ENCODE measurements around the gene SH3RF3.

Gene SH3RF3

GRCh38 chr2:109205447-109205846 is 76.4 kb downstream of the SH3RF3 start:
- H2AK5ac ChIP-seq (ENCODE audit: low read length) = no peak overlapping the region
- no peaks in the 10 kb centered on the region for H3K36me3 ChIP-seq (ENCODE audit: control insufficient read depth, insufficient read depth, low read length)
- H3K23ac ChIP-seq (ENCODE audit: low read length) = no peak overlapping the region
- no peak overlapping the region for H3K27ac ChIP-seq (ENCODE audit: low read depth, low read length)
- no CpG with 5 or more reads among the region's 6 CpGs for WGBS (ENCODE audit: extremely low coverage, insufficient coverage, low lambda C conversion rate)
- peaks cover 8% of the 10 kb centered on the region for H3K4me1 ChIP-seq (ENCODE audit: control insufficient read depth, low read depth, low read length)
- no peak overlapping the region for H3K56ac ChIP-seq (ENCODE audit: low read length)
- H4K5ac ChIP-seq (ENCODE audit: low read length) = no peak overlapping the region
- H3K79me2 ChIP-seq (ENCODE audit: control insufficient read depth, insufficient read depth, low read length) = no peaks in the 10 kb centered on the region
- H3K27me3 ChIP-seq (ENCODE audit: insufficient read depth, low read length, poor library complexity) = no peaks in the 10 kb centered on the region
- H3K9ac ChIP-seq (ENCODE audit: low read length) = no peak overlapping the region
- H2BK5ac ChIP-seq (ENCODE audit: low read length) = no peak overlapping the region
- no peak overlapping the region for H3K4me3 ChIP-seq (ENCODE audit: low read length)
- no peak overlapping the region for H3K4ac ChIP-seq (ENCODE audit: low read depth, low read length)
- H2BK120ac ChIP-seq (ENCODE audit: low read depth, low read length) = no peak overlapping the region
- no peak overlapping the region for H3K4me2 ChIP-seq (ENCODE audit: low read length)
- H2BK15ac ChIP-seq (replicated peaks; ENCODE audit: low read depth) = no peak overlapping the region
- H3K79me1 ChIP-seq (ENCODE audit: low read length) = no peaks in the 10 kb centered on the region
- H3K18ac ChIP-seq (ENCODE audit: low read length) = no peak overlapping the region
- no peak overlapping the region for H4K8ac ChIP-seq (ENCODE audit: low read depth, low read length)
- no peak for DNase-seq

DNA sequence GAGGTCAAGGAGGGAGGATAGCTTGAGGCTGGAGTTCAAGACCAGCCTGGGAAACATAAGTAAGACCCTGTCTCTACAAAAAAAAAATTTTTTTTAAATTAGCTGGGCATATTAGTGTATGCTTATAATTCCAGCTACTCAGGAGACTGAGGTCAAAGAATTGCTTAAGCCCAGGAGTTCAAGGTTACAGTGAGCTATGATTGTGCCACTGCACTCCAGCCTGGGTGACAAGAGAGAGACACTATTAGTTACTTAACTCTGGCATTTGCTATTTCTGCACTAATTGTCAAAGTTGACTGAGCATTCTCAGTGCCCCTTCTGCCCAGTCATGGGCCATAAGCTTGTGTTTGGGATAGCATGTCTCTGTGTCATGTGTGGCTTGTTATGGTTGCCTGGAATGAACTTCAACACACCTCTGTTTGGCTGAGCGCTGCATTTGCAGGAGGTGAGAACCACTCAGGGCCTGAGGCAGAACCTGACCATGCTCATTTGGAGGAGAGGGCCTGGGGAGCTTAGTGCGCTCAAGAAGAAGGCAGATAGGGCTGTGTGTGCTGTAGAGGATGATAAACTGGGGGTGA is 77.7 kb downstream of the SH3RF3 start:
- Histone ChIP-seq H3K56ac (ENCODE audit: low read length) (no peak overlapping the region), H4K8ac (ENCODE audit: low read depth, low read length) (no peak overlapping the region)
- WGBS (ENCODE audit: extremely low coverage, insufficient coverage, low lambda C conversion rate) = no CpG with 5 or more reads among the region's 2 CpGs

GRCh38 chr2:109207176-109207575 is 78.2 kb downstream of the SH3RF3 start:
- Histone ChIP-seq H3K4ac (ENCODE audit: low read depth, low read length) (no peak overlapping the region), H3K4me3 (ENCODE audit: low read length) (no peak overlapping the region), H3K18ac (ENCODE audit: low read length) (no peak overlapping the region), H3K9ac (ENCODE audit: low read length) (no peak overlapping the region), H2BK15ac (replicated peaks; ENCODE audit: low read depth) (no peak overlapping the region), H3K23ac (ENCODE audit: low read length) (no peak overlapping the region), H3K79me1 (ENCODE audit: low read length) (no peaks in the 10 kb centered on the region), H2BK5ac (ENCODE audit: low read length) (no peak overlapping the region), H3K27ac (ENCODE audit: low read depth, low read length) (no peak overlapping the region), H2AK5ac (ENCODE audit: low read length) (no peak overlapping the region), H4K8ac (ENCODE audit: low read depth, low read length) (no peak overlapping the region), H4K5ac (ENCODE audit: low read length) (no peak overlapping the region), H3K36me3 (ENCODE audit: control insufficient read depth, insufficient read depth, low read length) (no peaks in the 10 kb centered on the region), H3K4me2 (ENCODE audit: low read length) (no peak overlapping the region), H3K56ac (ENCODE audit: low read length) (no peak overlapping the region), H3K79me2 (ENCODE audit: control insufficient read depth, insufficient read depth, low read length) (no peaks in the 10 kb centered on the region), H3K4me1 (ENCODE audit: control insufficient read depth, low read depth, low read length) (peaks cover 10% of the 10 kb centered on the region), H2BK120ac (ENCODE audit: low read depth, low read length) (no peak overlapping the region), H3K27me3 (ENCODE audit: insufficient read depth, low read length, poor library complexity) (no peaks in the 10 kb centered on the region)
- no peak for DNase-seq
- WGBS (ENCODE audit: extremely low coverage, insufficient coverage, low lambda C conversion rate) = no CpG with 5 or more reads among the region's 1 CpG

More for the DNA sequence above, 77.7 kb downstream of the SH3RF3 start:
- Histone ChIP-seq H3K27ac (ENCODE audit: low read depth, low read length) (no peak overlapping the region), H4K5ac (ENCODE audit: low read length) (no peak overlapping the region), H3K4me3 (ENCODE audit: low read length) (no peak overlapping the region), H2BK120ac (ENCODE audit: low read depth, low read length) (no peak overlapping the region), H3K79me1 (ENCODE audit: low read length) (no peaks in the 10 kb centered on the region), H3K18ac (ENCODE audit: low read length) (no peak overlapping the region), H3K36me3 (ENCODE audit: control insufficient read depth, insufficient read depth, low read length) (no peaks in the 10 kb centered on the region), H3K27me3 (ENCODE audit: insufficient read depth, low read length, poor library complexity) (no peaks in the 10 kb centered on the region), H2BK5ac (ENCODE audit: low read length) (no peak overlapping the region), H3K23ac (ENCODE audit: low read length) (no peak overlapping the region), H3K4me2 (ENCODE audit: low read length) (no peak overlapping the region), H3K4me1 (ENCODE audit: control insufficient read depth, low read depth, low read length) (peaks cover 10% of the 10 kb centered on the region), H3K79me2 (ENCODE audit: control insufficient read depth, insufficient read depth, low read length) (no peaks in the 10 kb centered on the region), H3K9ac (ENCODE audit: low read length) (no peak overlapping the region), H2AK5ac (ENCODE audit: low read length) (no peak overlapping the region), H2BK15ac (replicated peaks; ENCODE audit: low read depth) (no peak overlapping the region), H3K4ac (ENCODE audit: low read depth, low read length) (no peak overlapping the region)
- no peak for DNase-seq

GRCh38 chr2:109208071-109208950 is 79.3 kb downstream of the SH3RF3 start:
- no CpG with 5 or more reads among the region's 3 CpGs for WGBS (ENCODE audit: extremely low coverage, insufficient coverage, low lambda C conversion rate)
- no peak overlapping the region for H3K9ac ChIP-seq (ENCODE audit: low read length)

GRCh38 chr2:109208951-109209335 is 79.9 kb downstream of the SH3RF3 start:
- no peaks in the 10 kb centered on the region for H3K36me3 ChIP-seq (ENCODE audit: control insufficient read depth, insufficient read depth, low read length)
- no peaks in the 10 kb centered on the region for H3K79me2 ChIP-seq (ENCODE audit: control insufficient read depth, insufficient read depth, low read length)
- no peaks in the 10 kb centered on the region for H3K79me1 ChIP-seq (ENCODE audit: low read length)
- H2AK5ac ChIP-seq (ENCODE audit: low read length) = no peak overlapping the region
- no peak overlapping the region for H3K4ac ChIP-seq (ENCODE audit: low read depth, low read length)
- no peak overlapping the region for H3K56ac ChIP-seq (ENCODE audit: low read length)
- no peak overlapping the region for H3K23ac ChIP-seq (ENCODE audit: low read length)
- H3K4me3 ChIP-seq (ENCODE audit: low read length) = no peak overlapping the region
- no peaks in the 10 kb centered on the region for H3K27me3 ChIP-seq (ENCODE audit: insufficient read depth, low read length, poor library complexity)
- H3K27ac ChIP-seq (ENCODE audit: low read depth, low read length) = no peak overlapping the region
- no peak overlapping the region for H3K4me2 ChIP-seq (ENCODE audit: low read length)
- peaks cover 5% of the 10 kb centered on the region for H3K4me1 ChIP-seq (ENCODE audit: control insufficient read depth, low read depth, low read length)
- no peak overlapping the region for H2BK15ac ChIP-seq (replicated peaks; ENCODE audit: low read depth)
- H4K5ac ChIP-seq (ENCODE audit: low read length) = no peak overlapping the region
- H2BK120ac ChIP-seq (ENCODE audit: low read depth, low read length) = no peak overlapping the region
- H3K9ac ChIP-seq (ENCODE audit: low read length) = no peak overlapping the region
- no peak overlapping the region for H4K8ac ChIP-seq (ENCODE audit: low read depth, low read length)
- no peak for DNase-seq
- H2BK5ac ChIP-seq (ENCODE audit: low read length) = no peak overlapping the region
- no peak overlapping the region for H3K18ac ChIP-seq (ENCODE audit: low read length)
- no CpG with 5 or more reads among the region's 6 CpGs for WGBS (ENCODE audit: extremely low coverage, insufficient coverage, low lambda C conversion rate)

More at GRCh38 chr2:109208071-109208950, 79.3 kb downstream of the SH3RF3 start:
- no peak overlapping the region for H3K4me2 ChIP-seq (ENCODE audit: low read length)
- no peak overlapping the region for H2AK5ac ChIP-seq (ENCODE audit: low read length)
- no peak overlapping the region for H3K4me3 ChIP-seq (ENCODE audit: low read length)
- no peaks in the 10 kb centered on the region for H3K79me1 ChIP-seq (ENCODE audit: low read length)
- no peak overlapping the region for H3K4ac ChIP-seq (ENCODE audit: low read depth, low read length)
- H3K36me3 ChIP-seq (ENCODE audit: control insufficient read depth, insufficient read depth, low read length) = no peaks in the 10 kb centered on the region
- no peaks in the 10 kb centered on the region for H3K79me2 ChIP-seq (ENCODE audit: control insufficient read depth, insufficient read depth, low read length)
- peaks cover 9% of the 10 kb centered on the region for H3K4me1 ChIP-seq (ENCODE audit: control insufficient read depth, low read depth, low read length)
- no peak overlapping the region for H3K56ac ChIP-seq (ENCODE audit: low read length)
- no peak overlapping the region for H2BK120ac ChIP-seq (ENCODE audit: low read depth, low read length)
- no peak overlapping the region for H3K27ac ChIP-seq (ENCODE audit: low read depth, low read length)
- no peak overlapping the region for H3K18ac ChIP-seq (ENCODE audit: low read length)
- no peaks in the 10 kb centered on the region for H3K27me3 ChIP-seq (ENCODE audit: insufficient read depth, low read length, poor library complexity)
- H2BK15ac ChIP-seq (replicated peaks; ENCODE audit: low read depth) = no peak overlapping the region
- no peak overlapping the region for H3K23ac ChIP-seq (ENCODE audit: low read length)
- no peak overlapping the region for H4K5ac ChIP-seq (ENCODE audit: low read length)
- peak; percentile 58 for DNase-seq
- H4K8ac ChIP-seq (ENCODE audit: low read depth, low read length) = no peak overlapping the region
- H2BK5ac ChIP-seq (ENCODE audit: low read length) = no peak overlapping the region

Measured in mesendoderm (in vitro differentiated cells).